HEK293 (cell line): Measurements from ENCODE around the gene UBL7.

Experiments used
- CTCF ChIA-PET: fragments of 350-600 bp; formaldehyde crosslinking; extraction: SDS; loops from one replicate; lab custom pipeline; 2021; ENCODE audit warnings: antibody characterized with exemption; lab: Yijun Ruan, JAX
- POLR2A ChIA-PET: fragments of 300-600 bp; formaldehyde crosslinking; extraction: SDS; loops from one replicate; lab custom pipeline; 2020; ENCODE audit warnings: antibody characterized with exemption, inconsistent platforms; lab: Yijun Ruan, JAX
- H3K27ac ChIP-seq: fragments of 200-500 bp; sonication (Bioruptor generic); 2 replicates; pipeline ENCODE4 v1.5.1; 2014; ENCODE audit warnings: low read depth, low read length, control low read depth, inconsistent platforms; ENCODE audit errors: extremely low read depth
- H3K36me3 ChIP-seq, 2 experiments: fragments of 200-500 bp in 1 of 2; sonication (Bioruptor generic) in 1 of 2; 1 replicate in 1 of 2; 2 replicates in 1 of 2; pipeline ENCODE4 v1.5.1; 2014 to 2017; ENCODE audit warnings: inconsistent platforms in 2 of 2, low read length in 2 of 2; ENCODE audit not compliant: control insufficient read depth in 2 of 2, insufficient read depth in 1 of 2
- H3K4me1 ChIP-seq: fragments of 200-500 bp; sonication (Bioruptor generic); 2 replicates; pipeline ENCODE4 v1.5.1; 2014; ENCODE audit warnings: mild to moderate bottlenecking, low read length, inconsistent platforms; ENCODE audit not compliant: control insufficient read depth, insufficient read depth
- H3K4me3 ChIP-seq: 2 replicates; pipeline ENCODE4 v1.5.1; 2011; ENCODE audit warnings: low read depth, mild to moderate bottlenecking, control low read depth, low read length, moderate library complexity
- H3K9me3 ChIP-seq: fragments of 200-500 bp; sonication (Bioruptor generic); 2 replicates; pipeline ENCODE4 v1.5.1; 2014; ENCODE audit warnings: low read depth, low read length, inconsistent platforms; ENCODE audit not compliant: control insufficient read depth, insufficient read depth
- EGR2 ChIP-seq: fragments of 450-650 bp; formaldehyde crosslinking; IDR thresholded peaks from 2 replicates; pipeline ENCODE4 v1.5.1; 2016; ENCODE audit warnings: low read depth, missing biosample characterization, missing genetic modification characterization
- GLIS2 ChIP-seq: fragments of 450-650 bp; formaldehyde crosslinking; IDR thresholded peaks from 2 replicates; pipeline ENCODE4 v1.5.1; 2016; ENCODE audit warnings: missing biosample characterization, missing genetic modification characterization
- IKZF3 ChIP-seq: fragments of 450-650 bp; IDR thresholded peaks from 2 replicates; pipeline ENCODE4 v1.5.0; 2018; ENCODE audit warnings: missing biosample characterization, mild to moderate bottlenecking, missing genetic modification characterization, moderate library complexity
- WT1 ChIP-seq: fragments of 450-650 bp; formaldehyde crosslinking; IDR thresholded peaks from 2 replicates; pipeline ENCODE4 v1.5.1; 2016; ENCODE audit warnings: missing biosample characterization, missing genetic modification characterization
- ZFHX2 ChIP-seq: fragments of 450-650 bp; formaldehyde crosslinking; conservative IDR thresholded peaks from 2 replicates; pipeline ENCODE4 v1.5.1; 2016; ENCODE audit warnings: missing biosample characterization, missing genetic modification characterization
- ZNF132 ChIP-seq: fragments of 450-650 bp; formaldehyde crosslinking; IDR thresholded peaks from 2 replicates; pipeline ENCODE4 v1.5.1; 2017; ENCODE audit warnings: missing biosample characterization, missing genetic modification characterization, borderline replicate concordance
- ZXDB ChIP-seq: fragments of 450-650 bp; formaldehyde crosslinking; IDR thresholded peaks from 2 replicates; pipeline ENCODE4 v1.5.1; 2016; ENCODE audit warnings: missing biosample characterization, missing genetic modification characterization
- TF ChIP-seq, protein P1 (sequence below): fragments of 450-650 bp; formaldehyde crosslinking; IDR thresholded peaks from 2 replicates; pipeline ENCODE4 v1.5.1; 2016; ENCODE audit warnings: missing biosample characterization, missing genetic modification characterization
- TF ChIP-seq, protein P2 (sequence below): fragments of 450-650 bp; formaldehyde crosslinking; conservative IDR thresholded peaks from 2 replicates; pipeline ENCODE4 v1.5.1; 2016; ENCODE audit warnings: low read depth, missing biosample characterization, missing genetic modification characterization
- TF ChIP-seq, protein P3 (sequence below): fragments of 450-650 bp; formaldehyde crosslinking; IDR thresholded peaks from 2 replicates; pipeline ENCODE4 v1.5.1; 2016; ENCODE audit warnings: missing biosample characterization, missing genetic modification characterization
- TF ChIP-seq, protein P4 (sequence below): fragments of 450-650 bp; formaldehyde crosslinking; IDR thresholded peaks from 2 replicates; pipeline ENCODE4 v1.5.1; 2016; ENCODE audit warnings: missing biosample characterization, missing genetic modification characterization

Gene UBL7

GRCh38 chr15:74504836-74505235, 43.9 kb upstream of the UBL7 start:
- POLR2A ChIA-PET = interaction anchor here (0.6 kb wide), 1 partner anchor 25 kb away, joined by 5 read pairs; no protein-coding TSS in a partner anchor
- Histone ChIP-seq H3K9me3 (no peaks in the 10 kb centered on the region), H3K36me3 (peaks cover 0 to 3% of the 10 kb centered on the region in 2 experiments; a peak in 1 of 3 replicates), H3K4me3 (no peak overlapping the region), H3K4me1 (no peaks in the 10 kb centered on the region), H3K27ac (no peak overlapping the region)
- TF ChIP-seq EGR2 (tag by site-specific recombination) (peak; percentile 49; the same call in 1 of the 2 replicates), ZXDB (tag by site-specific recombination) (no peak), ZFHX2 (tag by site-specific recombination) (peak; percentile 25; the same call in 1 of the 2 replicates)
- CTCF ChIA-PET = no interaction called here

- TF ChIP-seq WT1 (no peak), GLIS2 (tag by site-specific recombination) (no peak), IKZF3 (tag by site-specific recombination) (no peak)
- TF ChIP-seq, protein P1, sequence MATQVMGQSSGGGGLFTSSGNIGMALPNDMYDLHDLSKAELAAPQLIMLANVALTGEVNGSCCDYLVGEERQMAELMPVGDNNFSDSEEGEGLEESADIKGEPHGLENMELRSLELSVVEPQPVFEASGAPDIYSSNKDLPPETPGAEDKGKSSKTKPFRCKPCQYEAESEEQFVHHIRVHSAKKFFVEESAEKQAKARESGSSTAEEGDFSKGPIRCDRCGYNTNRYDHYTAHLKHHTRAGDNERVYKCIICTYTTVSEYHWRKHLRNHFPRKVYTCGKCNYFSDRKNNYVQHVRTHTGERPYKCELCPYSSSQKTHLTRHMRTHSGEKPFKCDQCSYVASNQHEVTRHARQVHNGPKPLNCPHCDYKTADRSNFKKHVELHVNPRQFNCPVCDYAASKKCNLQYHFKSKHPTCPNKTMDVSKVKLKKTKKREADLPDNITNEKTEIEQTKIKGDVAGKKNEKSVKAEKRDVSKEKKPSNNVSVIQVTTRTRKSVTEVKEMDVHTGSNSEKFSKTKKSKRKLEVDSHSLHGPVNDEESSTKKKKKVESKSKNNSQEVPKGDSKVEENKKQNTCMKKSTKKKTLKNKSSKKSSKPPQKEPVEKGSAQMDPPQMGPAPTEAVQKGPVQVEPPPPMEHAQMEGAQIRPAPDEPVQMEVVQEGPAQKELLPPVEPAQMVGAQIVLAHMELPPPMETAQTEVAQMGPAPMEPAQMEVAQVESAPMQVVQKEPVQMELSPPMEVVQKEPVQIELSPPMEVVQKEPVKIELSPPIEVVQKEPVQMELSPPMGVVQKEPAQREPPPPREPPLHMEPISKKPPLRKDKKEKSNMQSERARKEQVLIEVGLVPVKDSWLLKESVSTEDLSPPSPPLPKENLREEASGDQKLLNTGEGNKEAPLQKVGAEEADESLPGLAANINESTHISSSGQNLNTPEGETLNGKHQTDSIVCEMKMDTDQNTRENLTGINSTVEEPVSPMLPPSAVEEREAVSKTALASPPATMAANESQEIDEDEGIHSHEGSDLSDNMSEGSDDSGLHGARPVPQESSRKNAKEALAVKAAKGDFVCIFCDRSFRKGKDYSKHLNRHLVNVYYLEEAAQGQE = no peak
- H3K4me3 ChIP-seq = no peak overlapping the region
- POLR2A ChIA-PET = no interaction called here
- no peaks in the 10 kb centered on the region for H3K4me1 ChIP-seq
- no peak overlapping the region for H3K27ac ChIP-seq
- no peaks in the 10 kb centered on the region for H3K9me3 ChIP-seq
- peaks cover 0 to 3% of the 10 kb centered on the region in 2 experiments; a peak in 1 of 3 replicates for H3K36me3 ChIP-seq
- CTCF ChIA-PET = interaction anchor here (1.4 kb wide), 1 partner anchor 15 kb away, joined by 3 read pairs; no protein-coding TSS in a partner anchor
Observed at GRCh38 chr15:74504418-74504817, 43.5 kb upstream of the UBL7 start.

- Histone ChIP-seq H3K4me3 (no peak overlapping the region), H3K36me3 (peaks cover 0 to 3% of the 10 kb centered on the region in 2 experiments; a peak in 1 of 3 replicates), H3K9me3 (no peaks in the 10 kb centered on the region), H3K27ac (no peak overlapping the region), H3K4me1 (peaks cover 3% of the 10 kb centered on the region; the same call in 1 of the 2 replicates)
- ChIA-PET CTCF (interaction anchor here (2.6 kb wide), 1 partner anchor 13 kb away, joined by 11 read pairs; no protein-coding TSS in a partner anchor), POLR2A (no interaction called here)
- TF ChIP-seq, protein P2, sequence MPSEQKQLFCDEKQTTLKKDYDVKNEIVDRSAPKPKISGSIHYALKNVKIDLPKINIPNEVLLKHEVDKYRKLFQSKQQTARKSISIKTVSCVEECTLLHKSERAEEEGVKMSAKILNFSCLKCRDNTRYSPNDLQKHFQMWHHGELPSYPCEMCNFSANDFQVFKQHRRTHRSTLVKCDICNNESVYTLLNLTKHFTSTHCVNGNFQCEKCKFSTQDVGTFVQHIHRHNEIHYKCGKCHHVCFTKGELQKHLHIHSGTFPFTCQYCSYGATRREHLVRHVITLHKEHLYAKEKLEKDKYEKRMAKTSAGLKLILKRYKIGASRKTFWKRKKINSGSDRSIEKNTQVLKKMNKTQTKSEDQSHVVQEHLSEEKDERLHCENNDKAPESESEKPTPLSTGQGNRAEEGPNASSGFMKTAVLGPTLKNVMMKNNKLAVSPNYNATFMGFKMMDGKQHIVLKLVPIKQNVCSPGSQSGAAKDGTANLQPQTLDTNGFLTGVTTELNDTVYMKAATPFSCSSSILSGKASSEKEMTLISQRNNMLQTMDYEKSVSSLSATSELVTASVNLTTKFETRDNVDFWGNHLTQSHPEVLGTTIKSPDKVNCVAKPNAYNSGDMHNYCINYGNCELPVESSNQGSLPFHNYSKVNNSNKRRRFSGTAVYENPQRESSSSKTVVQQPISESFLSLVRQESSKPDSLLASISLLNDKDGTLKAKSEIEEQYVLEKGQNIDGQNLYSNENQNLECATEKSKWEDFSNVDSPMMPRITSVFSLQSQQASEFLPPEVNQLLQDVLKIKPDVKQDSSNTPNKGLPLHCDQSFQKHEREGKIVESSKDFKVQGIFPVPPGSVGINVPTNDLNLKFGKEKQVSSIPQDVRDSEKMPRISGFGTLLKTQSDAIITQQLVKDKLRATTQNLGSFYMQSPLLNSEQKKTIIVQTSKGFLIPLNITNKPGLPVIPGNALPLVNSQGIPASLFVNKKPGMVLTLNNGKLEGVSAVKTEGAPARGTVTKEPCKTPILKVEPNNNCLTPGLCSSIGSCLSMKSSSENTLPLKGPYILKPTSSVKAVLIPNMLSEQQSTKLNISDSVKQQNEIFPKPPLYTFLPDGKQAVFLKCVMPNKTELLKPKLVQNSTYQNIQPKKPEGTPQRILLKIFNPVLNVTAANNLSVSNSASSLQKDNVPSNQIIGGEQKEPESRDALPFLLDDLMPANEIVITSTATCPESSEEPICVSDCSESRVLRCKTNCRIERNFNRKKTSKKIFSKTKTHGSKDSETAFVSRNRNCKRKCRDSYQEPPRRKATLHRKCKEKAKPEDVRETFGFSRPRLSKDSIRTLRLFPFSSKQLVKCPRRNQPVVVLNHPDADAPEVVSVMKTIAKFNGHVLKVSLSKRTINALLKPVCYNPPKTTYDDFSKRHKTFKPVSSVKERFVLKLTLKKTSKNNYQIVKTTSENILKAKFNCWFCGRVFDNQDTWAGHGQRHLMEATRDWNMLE (tag by site-specific recombination) = no peak
- TF ChIP-seq ZNF132 (tag by site-specific recombination) = no peak
- TF ChIP-seq, protein P3, sequence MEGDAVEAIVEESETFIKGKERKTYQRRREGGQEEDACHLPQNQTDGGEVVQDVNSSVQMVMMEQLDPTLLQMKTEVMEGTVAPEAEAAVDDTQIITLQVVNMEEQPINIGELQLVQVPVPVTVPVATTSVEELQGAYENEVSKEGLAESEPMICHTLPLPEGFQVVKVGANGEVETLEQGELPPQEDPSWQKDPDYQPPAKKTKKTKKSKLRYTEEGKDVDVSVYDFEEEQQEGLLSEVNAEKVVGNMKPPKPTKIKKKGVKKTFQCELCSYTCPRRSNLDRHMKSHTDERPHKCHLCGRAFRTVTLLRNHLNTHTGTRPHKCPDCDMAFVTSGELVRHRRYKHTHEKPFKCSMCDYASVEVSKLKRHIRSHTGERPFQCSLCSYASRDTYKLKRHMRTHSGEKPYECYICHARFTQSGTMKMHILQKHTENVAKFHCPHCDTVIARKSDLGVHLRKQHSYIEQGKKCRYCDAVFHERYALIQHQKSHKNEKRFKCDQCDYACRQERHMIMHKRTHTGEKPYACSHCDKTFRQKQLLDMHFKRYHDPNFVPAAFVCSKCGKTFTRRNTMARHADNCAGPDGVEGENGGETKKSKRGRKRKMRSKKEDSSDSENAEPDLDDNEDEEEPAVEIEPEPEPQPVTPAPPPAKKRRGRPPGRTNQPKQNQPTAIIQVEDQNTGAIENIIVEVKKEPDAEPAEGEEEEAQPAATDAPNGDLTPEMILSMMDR (tag by site-specific recombination) = peak; percentile 9; the same call in 1 of the 2 replicates
- TF ChIP-seq WT1 = no peak
- TF ChIP-seq, protein P4, sequence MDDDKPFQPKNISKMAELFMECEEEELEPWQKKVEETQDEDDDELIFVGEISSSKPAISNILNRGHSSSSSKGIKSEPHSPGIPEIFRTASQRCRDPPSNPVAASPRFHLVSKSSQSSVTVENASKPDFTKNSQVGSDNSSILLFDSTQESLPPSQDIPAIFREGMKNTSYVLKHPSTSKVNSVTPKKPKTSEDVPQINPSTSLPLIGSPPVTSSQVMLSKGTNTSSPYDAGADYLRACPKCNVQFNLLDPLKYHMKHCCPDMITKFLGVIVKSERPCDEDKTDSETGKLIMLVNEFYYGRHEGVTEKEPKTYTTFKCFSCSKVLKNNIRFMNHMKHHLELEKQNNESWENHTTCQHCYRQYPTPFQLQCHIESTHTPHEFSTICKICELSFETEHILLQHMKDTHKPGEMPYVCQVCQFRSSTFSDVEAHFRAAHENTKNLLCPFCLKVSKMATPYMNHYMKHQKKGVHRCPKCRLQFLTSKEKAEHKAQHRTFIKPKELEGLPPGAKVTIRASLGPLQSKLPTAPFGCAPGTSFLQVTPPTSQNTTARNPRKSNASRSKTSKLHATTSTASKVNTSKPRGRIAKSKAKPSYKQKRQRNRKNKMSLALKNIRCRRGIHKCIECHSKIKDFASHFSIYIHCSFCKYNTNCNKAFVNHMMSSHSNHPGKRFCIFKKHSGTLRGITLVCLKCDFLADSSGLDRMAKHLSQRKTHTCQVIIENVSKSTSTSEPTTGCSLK = no peak
Observed at GRCh38 chr15:74502301-74502700, 41.3 kb upstream of the UBL7 start.
